GM23248 (cell line): ENCODE data around the gene ACTN4.

Experiments used
- EZH2 ChIP-seq: fragments of 200-600 bp; sonication (generic); IDR thresholded peaks from 2 replicates; pipeline ENCODE4 v1.6.1; 2018; ENCODE audit warnings: antibody characterized with exemption, mild to moderate bottlenecking; ENCODE audit not compliant: insufficient read depth, poor library complexity, severe bottlenecking
- EZH2phosphoT487 ChIP-seq: fragments of 200-600 bp; sonication (generic); IDR thresholded peaks from 2 replicates; pipeline ENCODE4 v1.6.1; 2018; ENCODE audit warnings: antibody characterized with exemption, moderate library complexity, mild to moderate bottlenecking, low read depth; ENCODE audit not compliant: insufficient read depth

- TF ChIP-seq EZH2phosphoT487: no peak
- no peak for TF ChIP-seq EZH2
Observed at GRCh38 chr19:38730731-38731589, 83.5 kb downstream of the ACTN4 start.
